ENCODE measurements around the gene EPHB2. TPM values are rescaled to one million over a fixed set of nuclear protein-coding genes. Genes with fewer than 3 reads are reported as not detected.

Gene EPHB2
- total and polyA plus RNA-seq, 3 donors from 2014 or later, result 7.7 to 9.4 (median 8.2) TPM

- H3K4me1 ChIP-seq, result peaks cover 38% of the 10 kb centered on the region
- no peaks in the 10 kb centered on the region for H3K9me3 ChIP-seq
- peak; percentile 89 for DNase-seq
- 37 to 45% methylated on average over 16 to 17 of the region's 17 CpGs for WGBS, 2 donors
- no peaks in the 10 kb centered on the region for H3K27me3 ChIP-seq
- H3K27ac ChIP-seq, result peak overlapping the region; percentile 1 to 64
- H3K4me3 ChIP-seq, result no peak overlapping the region
- intact Hi-C loops (cut with DNase I; ENCODE audit: low total_unique reads), result no loop called here
- TF ChIP-seq, protein P1, sequence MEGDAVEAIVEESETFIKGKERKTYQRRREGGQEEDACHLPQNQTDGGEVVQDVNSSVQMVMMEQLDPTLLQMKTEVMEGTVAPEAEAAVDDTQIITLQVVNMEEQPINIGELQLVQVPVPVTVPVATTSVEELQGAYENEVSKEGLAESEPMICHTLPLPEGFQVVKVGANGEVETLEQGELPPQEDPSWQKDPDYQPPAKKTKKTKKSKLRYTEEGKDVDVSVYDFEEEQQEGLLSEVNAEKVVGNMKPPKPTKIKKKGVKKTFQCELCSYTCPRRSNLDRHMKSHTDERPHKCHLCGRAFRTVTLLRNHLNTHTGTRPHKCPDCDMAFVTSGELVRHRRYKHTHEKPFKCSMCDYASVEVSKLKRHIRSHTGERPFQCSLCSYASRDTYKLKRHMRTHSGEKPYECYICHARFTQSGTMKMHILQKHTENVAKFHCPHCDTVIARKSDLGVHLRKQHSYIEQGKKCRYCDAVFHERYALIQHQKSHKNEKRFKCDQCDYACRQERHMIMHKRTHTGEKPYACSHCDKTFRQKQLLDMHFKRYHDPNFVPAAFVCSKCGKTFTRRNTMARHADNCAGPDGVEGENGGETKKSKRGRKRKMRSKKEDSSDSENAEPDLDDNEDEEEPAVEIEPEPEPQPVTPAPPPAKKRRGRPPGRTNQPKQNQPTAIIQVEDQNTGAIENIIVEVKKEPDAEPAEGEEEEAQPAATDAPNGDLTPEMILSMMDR (IDR thresholded peaks at IDR 0.05), result no peak
- TF ChIP-seq POLR2A (IDR thresholded peaks at IDR 0.05), result no peak
- no peaks in the 10 kb centered on the region for H3K36me3 ChIP-seq (ENCODE audit: low read depth, missing control alignments)
These were observed 63.6 kb downstream of the EPHB2 start for GRCh38 chr1:22773981-22774832.

- no peaks in the 10 kb centered on the region for H3K36me3 ChIP-seq (ENCODE audit: low read depth, missing control alignments)
- no peak for DNase-seq
- no peaks in the 10 kb centered on the region for H3K27me3 ChIP-seq
- no peak for TF ChIP-seq POLR2A (IDR thresholded peaks at IDR 0.05)
- TF ChIP-seq, protein P1 (IDR thresholded peaks at IDR 0.05), result no peak
- intact Hi-C loops (cut with DNase I; ENCODE audit: low total_unique reads), result no loop called here
- H3K4me1 ChIP-seq, result peaks cover 42% of the 10 kb centered on the region
- H3K9me3 ChIP-seq, result no peaks in the 10 kb centered on the region
- no peak overlapping the region for H3K4me3 ChIP-seq
- H3K27ac ChIP-seq, result peak overlapping the region; percentile 1 to 64
These were observed 64.2 kb downstream of the EPHB2 start for GRCh38 chr1:22774833-22775182.

DNA sequence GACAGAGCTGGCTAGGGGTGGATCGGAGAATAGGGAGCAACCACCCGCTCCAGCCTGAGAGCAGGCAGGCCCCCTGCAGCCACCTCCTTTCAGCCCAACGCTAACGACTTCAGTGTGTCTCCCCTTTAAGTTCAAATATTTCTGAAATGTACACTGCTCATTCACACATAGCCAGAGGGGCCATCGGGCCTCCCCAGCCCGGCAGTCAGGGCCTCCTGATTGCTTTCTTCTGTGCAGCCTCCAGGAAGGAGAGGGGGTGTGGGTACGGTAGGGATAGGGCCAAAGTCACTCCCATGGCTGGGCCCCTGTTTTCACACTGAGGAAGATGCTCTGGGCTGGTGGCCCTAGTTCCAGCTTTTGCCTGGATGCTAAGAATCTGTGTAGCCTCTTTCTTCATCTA lies 64.8 kb downstream of the EPHB2 start:
- intact Hi-C loops (cut with DNase I; ENCODE audit: low total_unique reads), result no loop called here
- no peak overlapping the region for H3K27ac ChIP-seq
- H3K36me3 ChIP-seq (ENCODE audit: low read depth, missing control alignments), result no peaks in the 10 kb centered on the region
- no peak for DNase-seq
- TF ChIP-seq, protein P1 (IDR thresholded peaks at IDR 0.05), result no peak
- TF ChIP-seq POLR2A (IDR thresholded peaks at IDR 0.05), result no peak
- H3K9me3 ChIP-seq, result no peaks in the 10 kb centered on the region
- H3K27me3 ChIP-seq, result no peaks in the 10 kb centered on the region
- WGBS, 2 donors, result 49 to 72% methylated on average over 7 of the region's 7 CpGs
- peaks cover 42% of the 10 kb centered on the region for H3K4me1 ChIP-seq
- H3K4me3 ChIP-seq, result no peak overlapping the region

DNA sequence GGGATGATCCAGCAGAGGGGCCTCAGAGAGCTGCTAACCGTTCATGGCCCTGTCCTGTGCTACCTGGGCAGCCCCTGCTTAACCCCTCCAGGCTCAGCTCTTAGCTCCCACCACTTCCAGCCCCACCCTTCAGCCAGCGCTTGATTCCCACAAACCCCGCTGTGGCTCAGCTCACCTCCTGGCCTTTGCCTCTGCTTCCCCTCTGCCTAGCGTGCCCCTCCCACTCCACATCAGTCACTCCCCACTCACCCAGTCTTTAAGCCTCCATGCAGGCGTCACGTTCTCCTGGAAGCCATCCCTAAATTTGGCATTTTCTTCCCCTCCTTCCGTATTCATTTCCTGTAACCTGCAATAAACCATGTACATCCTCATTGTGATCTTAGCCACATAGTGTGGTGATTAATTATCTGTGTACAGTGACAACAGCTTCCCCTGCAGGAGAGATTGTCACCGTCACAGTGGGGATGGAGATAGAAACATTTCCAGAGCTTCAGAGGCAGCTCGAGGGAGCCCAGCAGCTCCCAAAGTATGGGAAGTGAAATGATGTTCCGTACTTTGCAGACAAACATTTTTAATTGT lies 65.5 kb downstream of the EPHB2 start:
- Histone ChIP-seq H3K9me3 (no peaks in the 10 kb centered on the region), H3K27ac (no peak overlapping the region), H3K36me3 (ENCODE audit: low read depth, missing control alignments) (no peaks in the 10 kb centered on the region), H3K27me3 (no peaks in the 10 kb centered on the region), H3K4me3 (no peak overlapping the region), H3K4me1 (peaks cover 42% of the 10 kb centered on the region)
- intact Hi-C loops (cut with DNase I; ENCODE audit: low total_unique reads), result no loop called here
- TF ChIP-seq, protein P1 (IDR thresholded peaks at IDR 0.05), result no peak
- no peak for TF ChIP-seq POLR2A (IDR thresholded peaks at IDR 0.05)
- DNase-seq, result no peak
- 44 to 52% methylated on average over 10 of the region's 10 CpGs for WGBS, 2 donors

Data from testis (tissue), 3 donors.